ENCODE data around the gene VEGFB. TPM values are rescaled to one million over a fixed set of nuclear protein-coding genes. Genes with fewer than 3 reads are reported as not detected.

Gene VEGFB
- total and polyA plus RNA-seq, 2 of the 8 experiments (the other 6 are each of a cell fraction or from before 2014, with no cell fraction given), result 9.3 to 49.6 TPM

DNA sequence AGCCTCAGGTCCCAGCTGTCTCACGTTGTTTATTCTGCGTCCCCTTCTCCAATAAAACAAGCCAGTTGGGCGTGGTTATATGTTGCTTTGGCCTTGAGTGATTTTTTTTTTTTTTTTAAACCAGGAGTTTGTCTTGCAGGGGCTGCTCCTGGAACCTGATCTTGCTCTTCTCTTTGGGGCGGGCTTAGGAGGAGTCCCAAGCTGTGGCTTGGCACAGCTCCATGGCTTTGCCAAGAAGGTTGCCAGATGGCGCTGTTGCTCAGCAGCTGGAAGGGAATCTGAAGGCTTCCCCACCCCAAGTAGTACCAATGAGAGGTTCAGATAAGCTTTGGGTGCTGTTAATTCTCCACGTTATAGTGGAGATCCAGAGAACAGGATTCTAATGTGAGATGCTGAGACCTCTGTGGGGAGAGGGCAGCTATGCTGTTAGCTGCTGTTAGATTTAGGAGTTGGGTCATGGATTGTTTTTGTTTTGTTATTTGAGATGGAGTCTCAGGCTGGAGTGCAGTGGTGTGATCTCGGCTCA is 29.9 kb upstream of the VEGFB start:
- TF ChIP-seq RAD21 (IDR thresholded peaks at IDR 0.05 in 1 of 2, conservative IDR thresholded peaks at IDR 0.05 in 1 of 2; ENCODE audit: low read depth in 2 of 2, low read length in 2 of 2) (peak; percentile 80 to 88), CTCF (IDR thresholded peaks at IDR 0.05; ENCODE audit: control extremely low read depth in 1 of 3, insufficient read depth in 1 of 3, low read depth in 1 of 3, low read length in 3 of 3) (peak; percentile 79 to 90 (median 81)), RFX5 (IDR thresholded peaks at IDR 0.05; ENCODE audit: borderline replicate concordance, low read depth, low read length) (no peak), BCL11A (IDR thresholded peaks at IDR 0.05; ENCODE audit: low read depth in 2 of 2, low read length in 2 of 2) (no peak), PHF8 (conservative IDR thresholded peaks at IDR 0.05; ENCODE audit: low read depth, low read length) (no peak)
- DNase-seq (ENCODE audit: low read depth in 1 of 2, low spot score in 2 of 2) (peak; percentile 53 to 80), FAIRE-seq (peak; percentile 48)
- no peak overlapping the region for H2BK20ac ChIP-seq (ENCODE audit: low read length)
- H2AFZ ChIP-seq (ENCODE audit: low read length), result no peak overlapping the region
- H3K36me3 ChIP-seq (ENCODE audit: control insufficient read depth in 2 of 4, insufficient read depth in 4 of 4, low read length in 3 of 4), result peaks cover 41 to 62% (median 54%) of the 10 kb centered on the region in 4 experiments
- 73% methylated on average over 7 of the region's 7 CpGs; no CpG with 5 or more reads in 1 of the 2 experiments for WGBS, 2 experiments (ENCODE audit: extremely low coverage in 1 of 2, insufficient coverage in 1 of 2, insufficient read length in 1 of 2, insufficient replicate concordance in 2 of 2, low coverage in 1 of 2, low lambda C conversion rate in 2 of 2, missing lambda C conversion rate in 1 of 2)
- H3K56ac ChIP-seq (replicated peaks; ENCODE audit: insufficient read length, low read depth, low read length), result no peak overlapping the region
- H3K23ac ChIP-seq (ENCODE audit: insufficient read length), result no peak overlapping the region
- H3K27ac ChIP-seq (ENCODE audit: low read depth, low read length), result no peak overlapping the region
- no peak overlapping the region for H3K4me2 ChIP-seq (ENCODE audit: insufficient read depth in 1 of 2, low read depth in 2 of 2, low read length in 2 of 2)
- no peaks in the 10 kb centered on the region for H3K79me1 ChIP-seq (ENCODE audit: low read depth, low read length)
- H2BK5ac ChIP-seq (ENCODE audit: low read depth, low read length), result no peak overlapping the region
- no peak overlapping the region for H4K5ac ChIP-seq (ENCODE audit: insufficient read length, low read depth, low read length)
- H3K4ac ChIP-seq (replicated peaks; ENCODE audit: insufficient read length, low read depth, low read length), result no peak overlapping the region
- no peak overlapping the region for H2BK12ac ChIP-seq (ENCODE audit: low read depth, low read length)
- peaks cover 0 to 5% (median 0%) of the 10 kb centered on the region in 4 experiments; a peak in 3 of 7 replicates for H3K4me1 ChIP-seq (replicated peaks in 1 of 4; ENCODE audit: control insufficient read depth in 3 of 4, insufficient read depth in 4 of 4, low read length in 3 of 4)
- ChIA-PET CTCF (ENCODE audit: partially characterized antibody) (interaction anchor here (0.7 to 7.4 kb wide), 31 partner anchors 9 to 209 kb away, joined by 3 to 68 read pairs (median 6); partner anchors contain the start of genes DNAJC4, ESRRA, NUDT22 and PLCB3), POLR2A (ENCODE audit: partially characterized antibody) (interaction anchor here (0.7 to 18.4 kb wide), 8 partner anchors 16 to 99 kb away, joined by 3 to 253 read pairs (median 23); partner anchors contain the start of genes MACROD1, NUDT22, PPP1R14B and STIP1)
- H2BK120ac ChIP-seq (replicated peaks; ENCODE audit: low read depth, low read length), result no peak overlapping the region
- no peak overlapping the region; the same call in 1 of the 2 replicates for H2BK15ac ChIP-seq (ENCODE audit: low read length)
- no peaks in the 10 kb centered on the region; a peak in 1 of 7 replicates for H3K27me3 ChIP-seq (replicated peaks in 1 of 4; ENCODE audit: control insufficient read depth in 3 of 4, extremely low read depth in 1 of 4, insufficient read depth in 3 of 4, low read length in 3 of 4)
- H3K4me3 ChIP-seq (ENCODE audit: extremely low read depth in 1 of 4, insufficient read depth in 2 of 4, low read depth in 3 of 4, low read length in 4 of 4), result no peak overlapping the region
- H3K9ac ChIP-seq (replicated peaks in 1 of 4; ENCODE audit: extremely low read depth in 1 of 4, low read depth in 3 of 4, low read length in 3 of 4), result no peak overlapping the region; a peak in 1 of 7 replicates
- H4K8ac ChIP-seq (ENCODE audit: extremely low read depth, insufficient read depth, low read length), result no peak overlapping the region
- no peaks in the 10 kb centered on the region for H3K9me3 ChIP-seq (ENCODE audit: insufficient read depth in 2 of 2, low read depth in 1 of 2, low read length in 1 of 2)
- H4K20me1 ChIP-seq (replicated peaks in 1 of 2; ENCODE audit: control insufficient read depth in 1 of 2, insufficient read depth in 2 of 2, low read length in 2 of 2), result peaks cover 5 to 21% of the 10 kb centered on the region in 2 experiments
- no peak overlapping the region for H2AK5ac ChIP-seq (ENCODE audit: low read depth, low read length)
- H3K18ac ChIP-seq (ENCODE audit: extremely low read depth, low read length), result no peak overlapping the region
- H4K91ac ChIP-seq (replicated peaks; ENCODE audit: insufficient read length, low read length), result no peak overlapping the region
- H3K79me2 ChIP-seq (ENCODE audit: control insufficient read depth in 1 of 2, insufficient read depth in 2 of 2, low read length in 2 of 2), result no peaks in the 10 kb centered on the region
- H3K23me2 ChIP-seq (ENCODE audit: low read depth, low read length), result no peaks in the 10 kb centered on the region; the same call in 1 of the 2 replicates
- H3K14ac ChIP-seq (ENCODE audit: insufficient read length), result no peak overlapping the region

All from H1 (cell line).